Glutamatergic neuron (in vitro differentiated cells): Measurements from ENCODE around the gene NBEA. TPM values are rescaled to one million over a fixed set of nuclear protein-coding genes. Genes with fewer than 3 reads are reported as not detected.

Experiments
- DNase-seq: peaks from one replicate; pipeline ENCODE4 v3.0.0; 2022
- H3K27ac Mint-ChIP-seq: one replicate; pipeline ENCODE4 v1.8.0; 2020; ENCODE audit warnings: mild to moderate bottlenecking, mixed read lengths, inconsistent platforms; ENCODE audit not compliant: unreplicated experiment
- H3K27me3 Mint-ChIP-seq: one replicate; pipeline ENCODE4 v1.8.0; 2020; ENCODE audit warnings: mild to moderate bottlenecking, moderate library complexity, mixed read lengths, inconsistent platforms; ENCODE audit not compliant: unreplicated experiment
- H3K36me3 Mint-ChIP-seq: one replicate; pipeline ENCODE4 v1.8.0; 2020; ENCODE audit warnings: mild to moderate bottlenecking, mixed read lengths, inconsistent platforms; ENCODE audit not compliant: unreplicated experiment
- H3K4me1 Mint-ChIP-seq: one replicate; pipeline ENCODE4 v1.8.0; 2020; ENCODE audit warnings: mild to moderate bottlenecking, low read depth, mixed read lengths, inconsistent platforms; ENCODE audit not compliant: unreplicated experiment
- H3K4me3 Mint-ChIP-seq: one replicate; pipeline ENCODE4 v1.8.0; 2020; ENCODE audit warnings: mild to moderate bottlenecking, mixed read lengths, inconsistent platforms; ENCODE audit not compliant: unreplicated experiment
- H3K9me3 Mint-ChIP-seq: one replicate; pipeline ENCODE4 v1.8.0; 2020; ENCODE audit warnings: mild to moderate bottlenecking, moderate library complexity, mixed read lengths, inconsistent platforms; ENCODE audit not compliant: unreplicated experiment
- total RNA-seq: library from RNA; stranded (reverse); fragmentation: NEBNext Ultra II Directional; extraction: Animal tissue kit (Norgen Biotek cat#: 25700); gene quantifications from one replicate; pipeline ENCODE4 v1.2.1, GENCODE V29; 2021; ENCODE audit not compliant: unreplicated experiment
- TF ChIP-seq, protein P1 (sequence below): fragments of 200-600 bp; sonication (generic); IDR thresholded peaks from one replicate; pipeline ENCODE4 v1.5.0; 2021; ENCODE audit not compliant: partially characterized antibody, unreplicated experiment

NBEA gene
- total RNA-seq, 1 donor from 2014 or later = 48.3 TPM

DNA sequence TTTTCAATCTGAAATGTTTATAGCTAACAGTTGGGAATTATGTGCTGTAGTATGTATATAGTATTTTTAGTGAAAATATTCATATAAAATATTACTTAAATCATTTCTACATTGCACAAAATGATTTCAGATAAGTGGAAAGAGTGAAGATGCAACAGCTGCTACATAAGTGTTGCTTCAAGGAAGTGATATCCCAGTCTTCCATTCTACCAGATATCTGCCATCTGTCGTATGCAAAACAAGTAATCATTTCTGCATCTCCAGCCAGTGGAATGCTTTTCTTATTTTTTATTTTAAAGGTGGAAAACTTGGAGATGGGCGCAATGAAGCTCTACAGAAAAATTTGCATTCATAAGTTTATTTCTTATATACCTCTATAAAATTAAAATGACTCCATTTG is 687.0 kb downstream of the NBEA start:
- DNase-seq = no peak
- H3K36me3 Mint-ChIP-seq = no peaks in the 10 kb centered on the region
- no peak overlapping the region for H3K4me3 Mint-ChIP-seq
- TF ChIP-seq, protein P1, sequence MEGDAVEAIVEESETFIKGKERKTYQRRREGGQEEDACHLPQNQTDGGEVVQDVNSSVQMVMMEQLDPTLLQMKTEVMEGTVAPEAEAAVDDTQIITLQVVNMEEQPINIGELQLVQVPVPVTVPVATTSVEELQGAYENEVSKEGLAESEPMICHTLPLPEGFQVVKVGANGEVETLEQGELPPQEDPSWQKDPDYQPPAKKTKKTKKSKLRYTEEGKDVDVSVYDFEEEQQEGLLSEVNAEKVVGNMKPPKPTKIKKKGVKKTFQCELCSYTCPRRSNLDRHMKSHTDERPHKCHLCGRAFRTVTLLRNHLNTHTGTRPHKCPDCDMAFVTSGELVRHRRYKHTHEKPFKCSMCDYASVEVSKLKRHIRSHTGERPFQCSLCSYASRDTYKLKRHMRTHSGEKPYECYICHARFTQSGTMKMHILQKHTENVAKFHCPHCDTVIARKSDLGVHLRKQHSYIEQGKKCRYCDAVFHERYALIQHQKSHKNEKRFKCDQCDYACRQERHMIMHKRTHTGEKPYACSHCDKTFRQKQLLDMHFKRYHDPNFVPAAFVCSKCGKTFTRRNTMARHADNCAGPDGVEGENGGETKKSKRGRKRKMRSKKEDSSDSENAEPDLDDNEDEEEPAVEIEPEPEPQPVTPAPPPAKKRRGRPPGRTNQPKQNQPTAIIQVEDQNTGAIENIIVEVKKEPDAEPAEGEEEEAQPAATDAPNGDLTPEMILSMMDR = no peak
- no peaks in the 10 kb centered on the region for H3K27me3 Mint-ChIP-seq
- H3K27ac Mint-ChIP-seq = peak overlapping the region; percentile 98
- no peaks in the 10 kb centered on the region for H3K9me3 Mint-ChIP-seq
- peaks cover 14% of the 10 kb centered on the region for H3K4me1 Mint-ChIP-seq

DNA sequence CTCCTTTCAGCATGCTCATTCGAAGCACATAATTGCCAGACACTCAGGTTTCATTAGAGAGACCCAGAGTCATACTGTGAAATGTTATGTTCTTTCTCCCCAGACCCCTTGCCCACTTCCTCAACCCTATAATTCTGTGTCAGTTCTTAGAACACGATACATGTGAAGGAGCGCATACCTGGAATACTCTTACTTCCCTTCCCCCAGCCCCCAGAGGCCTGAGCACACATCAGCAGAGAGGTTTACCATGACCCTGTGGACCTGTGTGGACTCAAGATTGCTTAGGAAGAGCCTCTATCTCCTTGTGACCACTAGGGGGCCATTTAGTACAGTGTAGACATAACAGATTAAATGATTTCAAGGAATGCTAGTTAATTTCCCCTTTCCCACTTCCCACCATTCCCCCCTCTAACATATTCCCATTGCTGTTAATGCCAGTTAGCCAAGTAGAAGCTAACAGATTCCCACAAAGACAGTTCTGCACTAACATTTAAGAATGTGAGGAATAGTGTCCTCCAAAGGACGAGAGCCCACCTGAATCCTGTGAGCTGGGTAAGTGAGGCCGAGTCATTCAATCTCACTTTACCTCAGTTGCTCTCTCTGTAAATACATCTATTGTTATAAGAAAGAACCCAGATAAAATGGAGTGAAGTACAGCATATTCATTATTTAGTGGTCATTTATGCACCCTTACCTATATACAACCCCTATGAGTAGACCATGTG is 688.6 kb downstream of the NBEA start:
- peaks cover under 1% of the 10 kb centered on the region for H3K27me3 Mint-ChIP-seq
- H3K4me1 Mint-ChIP-seq = peaks cover 14% of the 10 kb centered on the region
- H3K27ac Mint-ChIP-seq = peak overlapping the region; percentile 67
- H3K36me3 Mint-ChIP-seq = no peaks in the 10 kb centered on the region
- peak; percentile 25 for DNase-seq
- no peak overlapping the region for H3K4me3 Mint-ChIP-seq
- H3K9me3 Mint-ChIP-seq = no peaks in the 10 kb centered on the region
- TF ChIP-seq, protein P1 = peak; percentile 90

DNA sequence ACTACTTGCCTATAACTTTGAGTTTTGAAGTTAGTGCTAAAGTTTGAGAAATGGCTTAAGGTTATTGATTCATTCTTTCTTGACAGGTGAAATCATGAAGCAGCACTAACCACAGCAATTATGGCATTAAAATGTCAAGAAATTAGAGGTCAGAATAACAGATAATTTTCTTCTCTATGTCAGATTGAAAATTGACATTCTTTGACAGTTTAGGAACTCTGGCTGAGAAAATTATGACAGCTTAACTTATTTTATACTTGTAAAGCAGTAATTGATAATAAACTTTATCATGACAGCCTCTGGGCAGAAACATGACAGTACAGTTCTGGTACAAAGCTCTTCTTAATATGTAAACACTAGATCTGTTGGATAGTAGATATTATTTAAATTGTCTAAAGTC is 689.6 kb downstream of the NBEA start:
- H3K4me1 Mint-ChIP-seq = peaks cover 15% of the 10 kb centered on the region
- no peaks in the 10 kb centered on the region for H3K9me3 Mint-ChIP-seq
- no peak for DNase-seq
- no peak overlapping the region for H3K27ac Mint-ChIP-seq
- H3K4me3 Mint-ChIP-seq = no peak overlapping the region
- TF ChIP-seq, protein P1 = no peak
- no peaks in the 10 kb centered on the region for H3K36me3 Mint-ChIP-seq
- peaks cover 2% of the 10 kb centered on the region for H3K27me3 Mint-ChIP-seq

DNA sequence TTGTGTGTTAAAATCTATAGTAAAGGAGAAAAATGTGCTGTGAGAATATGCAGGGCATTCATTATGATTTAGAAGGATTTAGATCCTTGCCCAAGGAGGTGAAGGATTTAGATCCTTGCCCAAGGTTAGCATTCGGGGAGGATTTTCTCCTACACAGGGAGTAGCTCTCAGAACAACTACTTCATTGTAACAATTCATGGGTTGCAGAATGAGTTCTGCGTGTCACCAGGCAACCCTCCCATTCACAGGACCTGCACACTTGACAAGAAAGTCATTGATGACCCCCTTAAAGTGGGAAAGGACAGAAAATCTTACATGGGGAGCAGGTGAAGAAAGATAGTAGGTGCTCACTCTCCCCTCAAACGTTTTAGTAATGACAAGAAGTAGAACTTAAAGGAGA is 701.6 kb downstream of the NBEA start:
- TF ChIP-seq, protein P1 = no peak
- Mint-ChIP-seq H3K9me3 (no peaks in the 10 kb centered on the region), H3K36me3 (no peaks in the 10 kb centered on the region), H3K4me3 (no peak overlapping the region), H3K4me1 (peaks cover 6% of the 10 kb centered on the region), H3K27ac (no peak overlapping the region), H3K27me3 (no peaks in the 10 kb centered on the region)
- DNase-seq = no peak

DNA sequence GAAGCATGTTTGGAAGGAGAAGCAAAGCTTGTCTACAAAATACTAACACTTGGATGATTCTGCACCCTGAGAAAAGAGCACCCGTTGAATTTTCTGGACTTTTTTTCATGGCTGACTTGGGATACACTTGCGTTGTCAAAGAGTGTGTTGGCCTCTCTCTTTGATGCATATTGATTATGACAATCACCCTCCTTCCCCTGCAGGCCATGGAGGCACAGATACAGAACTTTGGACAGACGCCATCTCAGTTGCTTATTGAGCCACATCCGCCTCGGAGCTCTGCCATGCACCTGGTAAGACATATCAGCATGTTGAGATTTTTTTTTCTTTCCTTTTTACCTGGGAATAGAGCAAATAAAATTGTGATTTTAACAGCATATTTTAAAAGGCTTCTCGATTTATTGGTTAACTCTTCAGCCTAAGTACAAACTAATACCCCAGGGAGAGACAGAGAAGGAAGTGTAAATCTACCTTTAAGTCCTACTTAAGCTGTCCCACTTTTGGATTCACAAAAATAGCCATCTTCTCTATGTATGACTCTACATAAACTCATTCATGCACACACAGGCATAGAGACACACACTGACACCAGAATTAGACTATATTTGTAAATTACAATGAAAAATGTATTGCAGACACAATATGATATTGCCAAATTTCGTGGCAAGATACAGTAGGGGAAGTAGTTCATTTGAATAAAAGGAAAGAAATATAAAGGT is 704.1 kb downstream of the NBEA start:
- H3K4me3 Mint-ChIP-seq = no peak overlapping the region
- TF ChIP-seq, protein P1 = no peak
- no peaks in the 10 kb centered on the region for H3K27me3 Mint-ChIP-seq
- no peaks in the 10 kb centered on the region for H3K36me3 Mint-ChIP-seq
- H3K4me1 Mint-ChIP-seq = peaks cover 6% of the 10 kb centered on the region
- H3K27ac Mint-ChIP-seq = no peak overlapping the region
- peaks cover 2% of the 10 kb centered on the region for H3K9me3 Mint-ChIP-seq
- DNase-seq = no peak
